ENCODE results near the gene CCDC158.

DNA sequence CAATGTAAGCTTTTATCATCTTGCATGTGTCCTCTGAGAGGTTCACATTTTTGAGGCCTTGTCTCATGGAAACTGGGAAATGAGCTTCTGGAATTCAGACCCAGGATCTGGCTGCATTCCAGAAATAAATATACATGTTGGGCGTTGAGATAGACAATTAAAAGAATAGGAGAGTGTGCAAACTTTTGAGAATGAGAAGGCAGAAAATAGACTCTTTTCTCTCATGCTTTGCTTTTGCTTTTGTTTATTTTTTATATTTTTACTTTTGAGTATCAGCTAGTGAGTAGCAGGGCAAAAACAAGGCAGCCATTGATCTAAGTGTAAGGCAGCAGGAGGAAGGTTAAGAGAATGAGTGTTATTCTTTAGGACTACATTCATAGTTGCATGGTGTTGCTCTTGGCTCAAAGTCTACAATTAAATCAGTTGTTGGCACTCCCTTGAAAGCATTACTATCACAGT, 26.5 kb upstream of the CCDC158 start:
- TF ChIP-seq POLR2A (IDR thresholded peaks at IDR 0.05) (no peak), POLR2AphosphoS5 (IDR thresholded peaks at IDR 0.05) (no peak)
- TF ChIP-seq, protein P1, sequence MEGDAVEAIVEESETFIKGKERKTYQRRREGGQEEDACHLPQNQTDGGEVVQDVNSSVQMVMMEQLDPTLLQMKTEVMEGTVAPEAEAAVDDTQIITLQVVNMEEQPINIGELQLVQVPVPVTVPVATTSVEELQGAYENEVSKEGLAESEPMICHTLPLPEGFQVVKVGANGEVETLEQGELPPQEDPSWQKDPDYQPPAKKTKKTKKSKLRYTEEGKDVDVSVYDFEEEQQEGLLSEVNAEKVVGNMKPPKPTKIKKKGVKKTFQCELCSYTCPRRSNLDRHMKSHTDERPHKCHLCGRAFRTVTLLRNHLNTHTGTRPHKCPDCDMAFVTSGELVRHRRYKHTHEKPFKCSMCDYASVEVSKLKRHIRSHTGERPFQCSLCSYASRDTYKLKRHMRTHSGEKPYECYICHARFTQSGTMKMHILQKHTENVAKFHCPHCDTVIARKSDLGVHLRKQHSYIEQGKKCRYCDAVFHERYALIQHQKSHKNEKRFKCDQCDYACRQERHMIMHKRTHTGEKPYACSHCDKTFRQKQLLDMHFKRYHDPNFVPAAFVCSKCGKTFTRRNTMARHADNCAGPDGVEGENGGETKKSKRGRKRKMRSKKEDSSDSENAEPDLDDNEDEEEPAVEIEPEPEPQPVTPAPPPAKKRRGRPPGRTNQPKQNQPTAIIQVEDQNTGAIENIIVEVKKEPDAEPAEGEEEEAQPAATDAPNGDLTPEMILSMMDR (IDR thresholded peaks at IDR 0.05), result no peak

Data from breast epithelium (tissue), 3 donors.